DMS 273 (cell line): Measurements from ENCODE around the gene SOCS6.
"Not testable (repeated sequence)": the region's sequence is repeated elsewhere in the genome, so short reads cannot be mapped to it uniquely, and the experiment has no call there.

Source experiments
- DNase-seq: peaks from one replicate; lab custom pipeline; 2025; ENCODE audit not compliant: unreplicated experiment; lab: John Stamatoyannopoulos, UW

SOCS6 gene

DNA sequence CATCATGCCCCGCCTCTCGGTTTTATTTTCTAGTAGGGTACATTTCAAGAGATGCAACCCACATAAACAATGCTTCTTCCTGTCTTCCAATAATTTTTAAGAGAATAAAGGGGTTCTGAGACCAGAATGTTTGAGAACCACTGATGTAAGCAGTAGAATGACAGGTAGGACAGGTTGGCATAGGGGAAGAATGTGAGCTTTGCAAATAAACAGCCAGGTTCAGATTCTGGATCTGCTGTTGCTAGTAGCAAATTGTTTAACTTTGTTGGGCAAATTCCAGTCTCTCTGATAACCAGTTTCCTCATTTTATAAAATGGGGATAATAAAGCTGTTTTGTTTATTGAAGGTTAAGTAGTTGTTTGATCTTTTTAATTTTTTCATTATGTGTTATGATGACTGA, 32.8 kb downstream of the SOCS6 start:
- DNase-seq = no peak

DNA sequence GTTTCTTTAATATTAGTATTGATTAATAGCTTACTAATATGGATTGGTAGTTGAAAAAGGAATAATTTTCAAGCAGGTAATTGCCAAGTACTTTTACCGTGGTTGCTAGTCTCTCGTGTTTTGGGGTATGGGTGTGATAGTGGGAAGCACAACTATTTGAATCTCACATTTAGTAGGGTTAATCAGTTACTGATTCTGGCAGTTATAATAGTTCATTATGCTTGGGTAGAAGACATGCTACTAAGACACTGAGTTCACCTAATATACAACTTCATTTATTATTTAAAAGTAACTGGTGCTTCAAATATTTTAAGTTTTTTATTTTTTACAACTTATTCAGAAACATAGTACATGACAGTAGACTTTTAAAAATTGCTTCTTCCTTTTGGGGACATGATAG, 33.5 kb downstream of the SOCS6 start:
- DNase-seq = no peak

DNA sequence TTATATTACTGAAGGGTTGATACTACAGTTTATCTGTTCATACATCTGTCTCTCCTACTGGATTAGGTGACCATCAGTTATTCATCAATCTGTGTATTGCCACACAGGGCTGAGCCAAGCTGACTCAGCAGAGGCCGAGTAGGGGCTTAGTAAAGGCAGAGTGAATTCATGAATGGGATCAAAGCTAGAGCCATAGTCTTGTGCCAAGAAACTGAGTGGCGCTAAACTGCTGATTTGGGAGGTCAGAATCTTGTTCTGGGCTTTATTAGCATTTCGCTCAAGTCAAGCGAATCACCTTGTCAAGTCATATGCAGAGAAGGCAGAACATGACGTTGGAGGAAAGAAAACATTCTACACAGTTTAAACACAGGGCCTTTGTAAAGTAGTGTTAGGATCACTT, 34.1 kb downstream of the SOCS6 start:
- DNase-seq = no peak

DNA sequence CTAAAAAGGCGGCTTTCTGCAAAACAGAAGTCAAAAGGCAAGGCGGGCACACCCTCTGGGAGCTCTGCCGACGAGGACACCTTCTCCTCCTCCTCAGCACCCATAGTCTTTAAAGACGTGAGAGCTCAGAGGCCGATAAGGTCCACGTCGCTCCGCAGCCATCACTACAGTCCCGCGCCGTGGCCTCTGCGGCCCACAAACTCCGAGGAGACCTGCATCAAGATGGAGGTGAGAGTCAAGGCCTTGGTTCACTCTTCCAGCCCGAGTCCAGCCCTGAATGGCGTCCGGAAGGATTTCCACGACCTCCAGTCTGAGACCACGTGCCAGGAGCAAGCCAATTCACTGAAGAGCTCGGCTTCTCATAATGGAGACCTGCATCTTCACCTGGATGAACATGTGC, 36.1 kb downstream of the SOCS6 start:
- no peak for DNase-seq

DNA sequence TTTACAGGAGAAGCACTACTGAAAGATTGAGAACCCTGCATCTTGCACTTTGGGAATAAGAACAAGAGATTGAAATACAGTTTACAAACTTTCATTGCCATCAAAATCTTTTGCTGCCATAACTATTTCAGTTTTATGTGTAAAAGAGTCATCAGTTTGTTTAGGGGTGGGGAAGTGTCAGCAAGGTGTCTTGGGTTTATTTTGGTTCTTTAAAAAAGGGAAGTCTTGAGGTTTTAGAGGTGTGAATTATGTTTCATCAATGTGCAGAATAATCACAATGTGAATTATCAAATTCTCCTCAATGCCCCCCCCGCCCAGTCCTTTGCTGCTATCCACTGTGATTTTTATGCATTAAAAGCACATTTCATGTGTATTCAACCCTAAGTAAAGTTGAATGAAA, 37.4 kb downstream of the SOCS6 start:
- DNase-seq = no peak

DNA sequence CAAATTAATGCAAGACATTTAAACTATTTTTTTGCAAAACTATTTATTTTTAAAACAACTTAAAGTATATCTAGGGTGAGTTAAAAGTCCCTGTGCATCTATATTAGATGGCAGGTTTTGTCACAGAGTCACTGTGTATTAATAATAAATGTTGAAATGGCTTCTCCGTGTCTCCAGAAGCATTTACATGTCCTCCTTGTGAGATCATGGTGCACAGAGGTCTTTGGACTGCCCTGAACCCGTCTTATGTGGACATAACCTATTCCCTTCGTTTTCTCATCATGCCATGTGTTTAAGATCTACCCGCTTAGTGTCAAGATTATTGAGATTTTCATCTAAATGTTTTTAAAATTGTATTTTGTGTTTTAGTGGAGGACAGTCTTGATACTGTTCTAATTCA, 39.3 kb downstream of the SOCS6 start:
- DNase-seq = no peak

DNA sequence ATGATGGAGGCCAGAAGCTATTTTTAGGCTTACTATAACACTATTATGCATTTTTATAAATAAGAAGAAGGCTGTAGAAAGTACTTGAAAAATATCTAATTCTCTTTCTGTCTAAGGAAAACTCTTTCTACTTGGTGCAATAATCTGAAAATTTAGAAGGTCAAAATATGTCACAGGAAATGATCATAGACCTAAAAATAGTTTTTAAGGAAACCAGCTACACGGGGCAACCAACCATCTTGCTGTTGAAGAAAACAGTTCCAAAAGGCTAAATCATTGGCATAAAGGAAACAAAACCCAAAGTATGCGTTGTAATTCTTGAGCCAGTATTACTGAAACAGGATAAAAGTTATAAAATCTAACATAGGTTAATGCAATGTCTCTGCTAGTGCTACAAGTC, 40.2 kb downstream of the SOCS6 start:
- DNase-seq = no peak

DNA sequence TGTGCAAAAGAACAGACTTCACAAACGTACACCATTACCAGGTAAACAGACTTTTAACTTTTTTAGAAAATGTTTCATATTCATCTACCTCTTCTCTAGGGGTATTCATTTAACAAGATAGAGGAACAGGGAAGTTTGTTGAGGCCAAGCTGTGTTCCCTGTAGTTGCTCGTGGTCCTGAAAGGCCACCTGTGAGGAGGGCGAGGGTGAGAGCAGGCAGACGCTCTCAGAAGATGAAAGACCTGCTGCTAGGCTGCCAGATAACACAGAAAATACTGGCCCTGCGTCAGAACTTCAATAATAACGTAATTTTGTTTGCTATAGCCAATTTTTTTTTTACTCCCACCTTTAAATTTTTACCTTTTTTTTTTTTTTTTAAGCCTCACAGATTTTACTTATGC, 42.0 kb downstream of the SOCS6 start:
- DNase-seq = no peak

DNA sequence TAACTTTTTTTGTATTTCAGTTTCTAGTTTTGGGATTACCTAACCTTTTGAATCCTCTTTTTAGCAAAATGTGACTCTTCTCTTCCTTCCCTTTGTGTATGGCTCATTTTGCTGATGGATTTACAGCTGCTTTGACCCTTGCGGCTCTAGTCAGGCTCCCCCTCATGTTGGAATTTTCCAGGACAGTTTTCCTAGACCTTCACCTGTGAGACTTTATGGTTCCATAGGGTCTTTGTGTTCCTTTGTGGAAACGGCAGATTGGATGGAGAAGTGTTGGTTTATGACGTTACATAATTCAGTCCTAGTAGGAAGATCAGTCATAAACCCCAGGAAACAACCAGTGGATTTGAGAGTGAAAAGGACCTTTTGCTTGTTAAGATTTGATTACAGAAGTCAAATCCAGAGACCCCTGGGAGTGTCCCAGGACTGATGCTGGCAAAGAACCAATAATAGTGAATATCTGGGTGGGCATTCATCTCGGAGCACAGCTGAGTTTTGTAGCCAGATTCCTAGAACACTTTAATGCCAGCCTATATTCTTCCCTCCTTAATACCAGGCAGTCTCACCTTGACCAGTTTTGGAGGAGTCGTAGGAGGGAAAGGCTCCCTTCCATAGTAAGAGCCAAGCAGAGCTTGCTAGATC, 42.7 kb downstream of the SOCS6 start:
- DNase-seq = no peak

DNA sequence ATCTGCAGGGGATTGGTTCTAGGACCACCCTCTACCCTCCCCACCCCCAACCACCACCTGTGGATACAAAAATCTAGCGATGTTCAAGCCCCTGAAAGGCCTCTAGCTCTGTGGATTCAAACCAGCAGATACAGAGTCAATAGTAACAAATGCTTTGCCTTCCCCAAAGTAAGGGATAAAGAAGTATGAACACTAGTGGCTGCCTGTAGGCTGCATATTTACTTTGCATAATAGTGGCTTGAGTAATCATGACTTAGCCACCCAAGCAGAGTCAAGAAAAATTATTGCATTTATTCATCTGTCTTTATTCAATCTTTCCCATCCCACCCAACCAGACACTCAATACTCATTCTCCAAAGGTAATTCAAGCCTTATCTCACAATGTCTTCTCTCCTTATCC, 43.8 kb downstream of the SOCS6 start:
- DNase-seq = no peak

DNA sequence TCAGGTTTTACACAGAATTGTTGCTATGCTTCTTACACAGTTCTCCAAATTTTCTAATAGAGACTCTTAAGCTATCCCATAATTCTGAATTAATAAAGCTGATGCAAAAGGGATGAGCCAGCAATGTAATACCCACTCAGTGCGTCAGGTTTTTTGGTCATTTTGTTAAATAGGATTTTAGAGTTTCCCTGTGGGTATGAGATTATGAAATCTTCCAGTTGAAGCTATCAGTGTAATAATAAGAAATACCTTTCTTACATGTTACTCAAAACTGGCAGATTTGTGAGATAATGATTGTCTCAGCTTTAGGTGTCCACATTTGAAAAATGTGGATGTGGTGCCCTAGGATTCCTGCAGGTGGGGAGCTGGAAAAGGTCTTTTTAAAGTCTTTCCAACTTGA, 44.5 kb downstream of the SOCS6 start:
- DNase-seq = no peak

DNA sequence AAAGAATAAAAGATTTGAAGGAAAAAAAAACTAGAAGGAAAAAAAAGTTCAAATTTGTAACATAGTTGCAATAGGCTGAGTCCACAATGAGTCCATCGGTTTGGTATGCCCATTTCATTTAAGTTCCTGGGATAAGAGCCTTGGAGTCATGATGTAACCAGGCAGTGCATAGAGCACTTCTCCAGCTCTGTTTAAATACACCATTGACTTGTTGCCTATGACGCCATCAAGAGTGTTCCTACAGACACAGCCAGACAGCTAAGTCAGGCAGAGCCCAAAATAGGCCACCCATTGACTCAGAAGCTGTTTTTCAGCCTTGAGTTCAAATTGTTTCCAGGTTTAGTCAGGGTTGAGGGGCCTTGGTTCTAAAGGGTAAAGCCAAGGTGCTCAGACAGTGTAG, 44.9 kb downstream of the SOCS6 start:
- no peak for DNase-seq

DNA sequence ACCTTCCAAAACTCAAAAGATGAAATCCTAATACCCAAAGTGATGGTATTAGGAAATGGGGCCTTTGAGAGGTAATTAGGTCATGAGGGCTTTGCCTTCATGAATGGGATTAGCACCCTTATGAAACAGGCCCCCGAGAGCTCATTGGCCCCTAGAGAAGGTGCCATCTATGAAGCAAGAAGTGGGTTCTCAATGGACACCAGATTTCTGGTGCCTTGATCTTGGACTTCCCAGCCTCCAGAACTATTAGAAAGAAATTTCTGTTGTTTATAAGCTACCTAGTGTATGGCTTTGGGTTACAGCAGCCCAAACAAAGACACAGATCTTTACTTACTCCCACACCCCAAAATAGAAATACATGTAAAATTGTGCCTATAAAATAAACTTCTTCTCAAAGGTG, 45.4 kb downstream of the SOCS6 start:
- no peak for DNase-seq

DNA sequence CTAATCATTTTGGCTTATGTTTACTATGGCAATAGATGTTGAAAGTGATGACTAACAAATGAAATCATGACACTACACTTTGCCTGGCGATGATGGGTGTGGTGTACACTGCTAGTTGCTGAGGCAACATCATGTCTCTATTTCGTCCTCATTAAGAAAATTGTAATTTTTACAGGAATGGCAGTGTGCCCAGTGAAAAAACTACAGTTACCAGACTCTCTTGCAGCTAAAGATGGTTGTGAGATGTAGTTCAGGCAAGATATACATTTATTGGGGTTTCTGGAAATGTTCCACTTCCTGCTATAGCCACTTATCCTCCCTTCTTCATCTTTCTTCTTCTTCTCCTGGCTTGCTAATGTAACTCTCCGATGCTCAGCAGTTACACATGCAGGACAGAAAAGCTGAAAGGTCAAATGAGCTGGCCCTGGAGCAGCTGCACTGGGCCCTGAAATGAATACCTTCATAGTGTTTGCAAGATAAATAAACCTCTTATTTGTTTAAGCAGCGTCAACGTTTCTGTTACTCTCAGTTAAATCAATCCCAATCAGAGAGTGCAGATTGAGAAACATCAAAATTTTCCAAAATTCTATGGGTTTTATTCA, 46.0 kb downstream of the SOCS6 start:
- no peak for DNase-seq

DNA sequence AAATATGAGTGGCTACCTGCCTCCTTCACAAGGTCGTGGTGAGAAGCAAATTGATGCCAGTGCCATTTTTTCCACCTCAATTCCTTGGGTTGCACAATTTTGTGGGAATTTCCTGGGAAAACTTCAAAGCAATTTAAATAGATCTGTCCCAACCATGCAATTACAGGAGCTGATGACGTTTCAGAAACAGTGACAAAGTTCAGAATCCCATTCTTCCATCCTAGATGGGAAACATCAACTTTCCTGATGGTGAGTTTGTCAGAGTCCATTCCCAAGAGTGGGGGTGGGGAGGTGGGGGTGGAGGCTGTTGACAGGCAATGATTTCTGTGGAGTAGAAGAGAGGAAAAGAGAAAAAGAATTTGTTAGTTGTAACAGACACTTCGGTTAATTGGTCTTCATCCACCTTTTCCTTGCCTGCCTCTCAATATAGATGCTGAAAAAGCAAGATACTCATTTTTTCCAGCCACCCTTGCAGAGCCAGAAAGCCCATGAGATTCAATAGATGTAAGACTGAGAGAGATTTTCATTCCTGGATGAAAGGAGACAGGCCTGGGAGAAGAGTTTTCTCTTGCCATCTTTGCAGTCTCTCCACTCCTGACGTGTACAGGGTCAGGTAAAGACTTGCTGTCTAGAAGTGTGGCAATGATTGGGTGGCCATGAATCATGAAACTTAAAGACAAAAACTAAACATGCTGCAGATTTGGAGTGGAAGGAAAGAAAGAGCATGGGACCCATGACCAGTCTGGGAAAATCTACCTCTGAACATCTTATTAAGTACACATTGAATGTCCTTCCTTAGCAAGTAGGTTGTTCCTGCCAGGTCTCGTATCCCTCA, 47.3 kb downstream of the SOCS6 start:
- no peak for DNase-seq

DNA sequence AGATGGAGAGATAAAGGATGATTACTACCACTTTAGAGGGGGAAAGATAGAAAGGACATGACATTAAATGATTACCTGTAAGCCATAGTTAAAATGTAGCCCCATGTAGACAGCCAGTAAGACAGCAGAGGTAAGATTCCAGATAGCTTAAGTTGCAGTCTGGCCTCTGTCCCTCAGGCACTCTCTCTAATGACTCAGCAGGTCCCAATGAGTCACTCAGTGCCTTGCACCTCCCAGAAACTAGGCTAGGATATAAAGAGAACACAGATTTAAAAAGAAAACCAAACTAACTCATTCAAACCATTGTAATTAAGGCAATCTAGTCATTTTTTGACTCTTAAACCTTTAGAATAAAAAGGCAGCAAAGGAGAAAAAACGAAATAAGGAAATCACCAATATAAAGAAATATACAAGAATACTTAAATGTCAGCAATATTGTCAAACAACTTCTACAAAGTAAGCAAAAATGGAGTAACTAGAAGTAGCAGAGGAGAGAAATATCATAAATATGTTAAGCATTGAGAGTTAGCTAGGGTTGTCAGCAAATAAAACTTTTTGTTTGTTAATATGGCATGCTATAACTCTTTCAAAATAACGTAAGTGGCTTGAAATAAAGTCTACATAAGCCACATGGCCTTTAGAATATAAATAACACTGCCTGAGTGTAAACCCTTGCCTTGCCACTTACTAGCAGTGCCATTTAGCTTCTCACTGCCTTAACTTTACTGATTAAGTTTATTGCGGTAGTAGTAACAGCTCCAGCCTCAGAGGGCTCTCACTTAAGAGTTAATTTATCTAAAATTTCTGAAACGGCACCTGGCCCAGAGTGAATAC, 48.5 kb downstream of the SOCS6 start:
- DNase-seq = peak; percentile 4

DNA sequence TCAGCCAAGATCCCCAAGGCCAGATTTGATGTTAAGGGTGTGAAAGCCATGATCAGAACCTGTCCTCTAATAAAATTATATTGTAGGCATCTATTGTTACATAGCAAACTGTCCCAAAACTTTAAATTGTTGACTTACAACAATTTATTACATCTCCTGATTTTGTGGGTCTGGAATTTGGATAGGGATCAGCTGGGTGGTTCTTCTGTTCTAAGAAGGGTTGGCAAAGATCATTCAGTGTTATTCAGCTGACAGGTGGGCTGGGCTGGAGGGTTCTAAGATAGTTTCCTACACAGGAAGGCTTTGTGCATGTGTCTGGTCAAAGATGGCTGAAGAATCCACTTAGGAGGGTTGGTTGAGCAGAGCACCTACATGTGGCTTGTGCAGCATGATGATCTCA, 50.0 kb downstream of the SOCS6 start:
- DNase-seq = no peak

DNA sequence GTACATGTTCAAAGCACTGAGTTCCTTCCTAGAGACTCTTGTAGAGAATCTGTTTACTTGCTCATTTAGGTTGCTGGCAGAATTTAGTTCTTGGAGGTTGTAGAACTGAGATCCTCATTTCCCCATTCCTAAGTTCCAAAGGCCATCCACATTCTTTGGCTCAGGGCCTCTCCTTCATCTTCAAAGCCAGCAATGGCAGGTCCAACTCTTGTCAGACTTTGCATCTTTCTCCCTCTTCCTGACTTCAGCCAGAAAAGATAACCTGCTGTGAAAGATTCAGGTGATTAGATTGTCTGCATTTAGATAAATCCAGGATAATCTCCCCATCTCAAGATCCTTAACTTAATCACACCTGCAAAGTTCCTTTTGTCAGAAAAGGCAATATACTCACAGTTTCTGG, 51.1 kb downstream of the SOCS6 start:
- no peak for DNase-seq

DNA sequence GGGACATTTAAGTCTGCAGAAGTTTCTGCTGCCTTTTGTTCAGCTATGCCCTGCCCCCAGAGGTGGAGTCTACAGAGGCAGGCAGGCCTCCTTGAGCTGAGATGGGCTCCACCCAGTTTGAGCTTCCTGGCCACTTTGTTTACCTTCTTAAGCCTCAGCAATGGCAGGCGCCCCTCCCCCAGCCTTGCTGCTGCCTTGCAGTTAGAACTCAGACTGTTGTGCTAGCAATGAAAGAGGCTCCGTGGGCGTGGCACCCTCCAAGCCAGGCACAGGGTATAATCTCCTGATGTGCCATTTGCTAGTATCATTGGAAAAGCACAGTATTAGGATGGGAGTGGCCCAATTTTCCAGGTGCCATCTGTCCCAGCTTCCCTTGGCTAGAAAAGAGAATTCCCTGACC, 59.6 kb downstream of the SOCS6 start:
- DNase-seq = not testable (repeated sequence)

DNA sequence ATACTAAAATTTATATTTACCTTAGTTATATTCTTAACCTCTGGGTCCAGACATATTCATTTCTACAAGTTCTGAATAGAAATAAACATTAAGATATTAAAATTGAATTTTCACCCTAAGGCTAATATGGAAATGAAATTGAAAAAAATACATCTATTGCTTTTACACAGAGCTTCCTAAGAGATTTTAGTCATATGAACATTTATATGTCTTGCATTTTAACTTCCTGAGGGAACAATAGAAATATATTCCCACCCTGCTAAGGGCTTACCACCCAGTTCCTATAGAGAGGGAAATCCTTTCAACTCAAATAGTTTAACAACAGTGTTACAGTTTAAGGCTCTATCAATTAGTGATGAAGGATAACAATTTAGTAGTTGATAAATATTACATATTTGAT, 60.5 kb downstream of the SOCS6 start:
- no peak for DNase-seq

DNA sequence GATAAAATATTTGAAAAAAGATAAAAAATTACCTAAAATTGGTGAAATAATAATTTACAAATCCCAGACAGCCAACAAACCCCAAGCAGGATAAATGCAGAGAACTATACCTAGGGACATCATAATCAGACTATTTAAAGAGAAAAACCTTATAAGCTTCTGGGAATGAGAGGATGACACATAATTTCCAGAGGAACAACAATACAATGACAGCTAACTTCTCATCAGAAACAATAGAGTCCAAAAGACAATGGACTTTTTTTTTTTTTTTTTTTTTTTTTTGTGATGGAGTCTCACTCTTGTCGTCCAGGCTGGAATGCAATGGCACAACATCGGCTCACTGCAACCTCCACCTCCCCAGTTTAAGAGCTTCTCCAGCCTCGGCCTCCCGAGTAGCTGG, 65.2 kb downstream of the SOCS6 start:
- DNase-seq = no peak

DNA sequence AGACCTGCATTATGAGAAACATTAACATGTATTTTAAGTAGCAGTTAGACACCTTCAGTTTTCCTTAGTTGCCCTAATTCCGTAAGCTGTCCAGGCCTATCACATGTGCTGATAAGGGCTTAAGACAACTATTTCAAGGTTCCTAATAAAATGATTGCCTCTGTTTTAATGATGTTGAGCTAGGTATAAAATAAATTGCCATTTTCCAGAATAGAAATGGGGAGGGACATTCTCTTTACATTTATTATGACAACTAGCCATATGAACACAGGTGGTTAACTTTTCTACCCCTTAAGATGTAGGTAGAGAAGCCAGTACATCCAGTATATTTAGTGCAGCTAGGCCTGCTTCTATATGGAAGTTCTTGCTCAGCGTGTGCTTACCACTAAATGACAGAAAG, 65.9 kb downstream of the SOCS6 start:
- no peak for DNase-seq
